ENCODE measurements around the gene RAI1. TPM values are rescaled to one million over a fixed set of nuclear protein-coding genes. Genes with fewer than 3 reads are reported as not detected.
A peak's percentile ranks its signal among the peaks of the same experiment; 100 is the strongest.

RAI1 gene
- total RNA-seq, 3 donors from 2014 or later: 12.9 to 29.2 (median 17.0) TPM

DNA sequence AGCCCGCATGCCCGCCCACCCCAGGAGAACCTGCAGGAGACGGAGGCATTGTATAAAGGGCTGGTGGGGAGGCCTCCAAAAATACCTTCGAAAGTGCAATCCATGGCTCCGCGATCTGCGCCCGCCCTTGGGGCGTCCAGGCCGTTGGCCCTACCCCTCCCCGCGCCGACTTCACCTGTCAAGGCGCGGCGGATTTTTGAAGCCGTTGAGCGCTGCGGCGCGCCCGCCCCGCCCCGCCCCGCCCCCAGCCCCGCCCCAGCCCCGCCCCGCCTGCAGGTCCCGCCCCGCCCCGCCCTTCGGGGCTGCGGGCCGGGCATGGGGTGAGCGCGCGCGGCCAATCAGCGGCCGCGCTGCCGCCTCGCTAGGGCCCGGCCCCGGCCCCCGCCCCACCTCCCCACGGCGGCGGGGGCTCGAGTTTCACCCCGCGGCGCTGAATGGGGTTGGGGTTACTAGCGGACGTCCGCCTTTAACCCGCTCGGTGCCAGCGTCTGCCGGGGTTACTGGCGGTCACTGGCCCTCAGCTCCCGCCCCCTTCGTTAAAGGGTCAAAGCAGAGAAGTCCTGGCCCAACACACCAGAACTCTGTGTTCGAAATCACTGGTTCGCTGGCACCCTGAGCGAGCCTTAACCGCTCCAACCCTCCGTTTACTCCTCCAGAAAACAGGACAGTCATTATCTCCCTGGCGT is 142.3 kb downstream of the RAI1 start:
- intact Hi-C loops (cut with DNase I, micrococcal nuclease): no loop called here
- Histone ChIP-seq H3K9me3 (no peaks in the 10 kb centered on the region), H3K36me3 (ENCODE audit: low read depth) (no peaks in the 10 kb centered on the region), H3K4me1 (ENCODE audit: low read depth) (peaks cover 82% of the 10 kb centered on the region), H3K4me3 (peak overlapping the region; percentile 14)
- TF ChIP-seq, protein P1, sequence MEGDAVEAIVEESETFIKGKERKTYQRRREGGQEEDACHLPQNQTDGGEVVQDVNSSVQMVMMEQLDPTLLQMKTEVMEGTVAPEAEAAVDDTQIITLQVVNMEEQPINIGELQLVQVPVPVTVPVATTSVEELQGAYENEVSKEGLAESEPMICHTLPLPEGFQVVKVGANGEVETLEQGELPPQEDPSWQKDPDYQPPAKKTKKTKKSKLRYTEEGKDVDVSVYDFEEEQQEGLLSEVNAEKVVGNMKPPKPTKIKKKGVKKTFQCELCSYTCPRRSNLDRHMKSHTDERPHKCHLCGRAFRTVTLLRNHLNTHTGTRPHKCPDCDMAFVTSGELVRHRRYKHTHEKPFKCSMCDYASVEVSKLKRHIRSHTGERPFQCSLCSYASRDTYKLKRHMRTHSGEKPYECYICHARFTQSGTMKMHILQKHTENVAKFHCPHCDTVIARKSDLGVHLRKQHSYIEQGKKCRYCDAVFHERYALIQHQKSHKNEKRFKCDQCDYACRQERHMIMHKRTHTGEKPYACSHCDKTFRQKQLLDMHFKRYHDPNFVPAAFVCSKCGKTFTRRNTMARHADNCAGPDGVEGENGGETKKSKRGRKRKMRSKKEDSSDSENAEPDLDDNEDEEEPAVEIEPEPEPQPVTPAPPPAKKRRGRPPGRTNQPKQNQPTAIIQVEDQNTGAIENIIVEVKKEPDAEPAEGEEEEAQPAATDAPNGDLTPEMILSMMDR (IDR thresholded peaks at IDR 0.05): no peak
- peak; percentile 80 for ATAC-seq
- DNase-seq: peak; percentile 87 to 93 (median 92)

DNA sequence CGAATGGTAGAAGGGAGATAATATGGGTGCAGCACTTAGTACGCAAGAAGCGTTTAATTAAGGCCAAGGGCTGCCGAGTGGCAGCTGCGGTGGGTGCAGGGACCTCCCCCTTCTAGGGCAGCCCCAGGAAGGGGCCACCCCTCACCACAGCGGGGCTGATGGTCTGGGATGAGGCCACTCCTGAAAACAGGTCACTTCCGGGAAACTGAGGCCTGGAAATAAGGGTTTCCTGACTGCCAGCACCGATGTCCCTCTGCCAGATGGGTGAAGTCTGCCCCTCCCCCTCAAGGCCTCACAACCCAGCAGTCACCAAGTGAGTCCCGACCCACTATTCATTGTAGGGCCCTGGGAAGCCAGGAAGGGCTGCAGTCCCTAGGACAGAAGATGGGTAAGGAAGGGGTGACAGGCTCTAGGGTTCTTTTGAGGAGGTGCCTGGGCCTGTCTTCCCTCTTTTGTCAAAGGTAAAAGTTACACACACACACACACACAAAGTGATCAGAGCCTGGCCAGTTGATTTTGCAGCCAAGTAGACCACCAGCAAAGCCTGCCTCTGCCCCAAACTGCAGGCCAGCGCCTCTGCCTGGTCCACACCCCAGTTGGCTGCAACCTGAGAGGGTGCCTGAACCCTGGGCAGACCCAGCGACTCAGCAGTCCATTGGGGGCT is 143.0 kb downstream of the RAI1 start:
- no peaks in the 10 kb centered on the region for H3K9me3 ChIP-seq
- no peaks in the 10 kb centered on the region for H3K36me3 ChIP-seq (ENCODE audit: low read depth)
- peak in 2 of 3 donors; percentile 65 to 73 for DNase-seq
- intact Hi-C loops (cut with DNase I, micrococcal nuclease): no loop called here
- TF ChIP-seq, protein P1 (IDR thresholded peaks at IDR 0.05): no peak
- peak; percentile 24 for ATAC-seq
- peaks cover 77% of the 10 kb centered on the region for H3K4me1 ChIP-seq (ENCODE audit: low read depth)
- no peak overlapping the region for H3K4me3 ChIP-seq

DNA sequence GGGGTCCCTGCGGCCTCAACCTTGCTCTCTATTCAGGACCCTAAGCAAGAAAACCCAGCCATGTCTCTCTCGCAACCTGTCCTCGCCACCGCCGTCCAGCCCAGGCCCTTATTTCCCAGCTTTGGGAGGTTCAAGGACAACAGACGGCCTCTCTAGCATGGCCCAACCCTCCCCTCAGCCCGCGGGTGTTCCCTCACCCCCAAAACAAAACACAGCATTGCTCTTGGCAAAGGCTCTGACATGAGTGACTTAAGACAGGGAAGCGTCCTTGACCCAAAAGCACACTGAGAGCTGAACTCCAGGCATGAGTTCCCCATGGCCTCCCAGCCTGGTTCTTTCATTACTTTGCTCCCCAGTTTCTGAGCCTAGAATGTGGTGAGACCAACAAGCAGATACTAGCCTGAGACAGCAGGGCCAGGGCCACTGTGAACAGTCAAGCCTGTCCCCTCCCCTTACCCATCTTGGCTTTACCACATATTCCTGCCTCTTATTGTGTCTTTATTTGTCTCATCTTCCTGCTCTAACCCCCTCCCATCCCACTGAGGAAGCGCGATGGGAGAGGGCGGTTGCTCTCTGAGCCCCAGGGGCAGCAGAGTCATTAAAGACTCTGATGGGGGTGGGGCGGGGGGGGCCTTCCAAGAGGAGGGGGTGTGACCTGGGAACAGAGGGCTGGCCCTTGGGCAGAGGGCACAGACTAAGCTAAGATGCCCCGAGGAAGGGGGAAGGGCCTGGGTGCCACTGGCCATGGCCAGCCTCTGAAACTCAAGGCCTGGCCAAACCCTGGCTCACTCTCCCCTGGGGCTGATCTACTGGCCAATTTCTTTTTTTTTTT is 143.7 kb downstream of the RAI1 start:
- TF ChIP-seq, protein P1 (IDR thresholded peaks at IDR 0.05): no peak
- ATAC-seq (no peak), DNase-seq (no peak)
- Histone ChIP-seq H3K36me3 (ENCODE audit: low read depth) (no peaks in the 10 kb centered on the region), H3K4me3 (no peak overlapping the region), H3K4me1 (ENCODE audit: low read depth) (peaks cover 69% of the 10 kb centered on the region), H3K9me3 (no peaks in the 10 kb centered on the region)
- intact Hi-C loops (cut with DNase I, micrococcal nuclease): no loop called here

DNA sequence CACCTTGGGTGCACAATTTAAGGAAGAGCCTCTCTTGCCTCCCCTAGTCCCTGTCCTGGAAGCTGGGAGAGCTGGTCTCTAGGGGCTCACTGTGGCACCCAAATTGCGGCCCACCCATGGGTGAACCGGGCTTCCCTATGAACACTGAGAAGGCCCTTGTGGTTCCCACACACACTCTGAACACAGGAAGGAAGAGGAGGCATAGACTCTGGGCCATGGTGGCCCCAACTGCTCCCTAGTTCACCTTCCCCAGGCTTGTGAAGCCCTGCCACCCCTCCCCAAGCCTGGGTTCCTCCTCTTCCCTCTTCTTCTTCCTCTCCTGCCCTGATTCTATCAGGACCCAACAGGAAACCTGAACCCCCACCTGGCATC is 145.1 kb downstream of the RAI1 start:
- intact Hi-C loops (cut with DNase I, micrococcal nuclease): no loop called here
- Histone ChIP-seq H3K9me3 (no peaks in the 10 kb centered on the region), H3K36me3 (ENCODE audit: low read depth) (no peaks in the 10 kb centered on the region), H3K4me1 (ENCODE audit: low read depth) (peaks cover 69% of the 10 kb centered on the region), H3K4me3 (no peak overlapping the region)
- DNase-seq (no peak), ATAC-seq (no peak)
- TF ChIP-seq, protein P1 (IDR thresholded peaks at IDR 0.05): no peak

DNA sequence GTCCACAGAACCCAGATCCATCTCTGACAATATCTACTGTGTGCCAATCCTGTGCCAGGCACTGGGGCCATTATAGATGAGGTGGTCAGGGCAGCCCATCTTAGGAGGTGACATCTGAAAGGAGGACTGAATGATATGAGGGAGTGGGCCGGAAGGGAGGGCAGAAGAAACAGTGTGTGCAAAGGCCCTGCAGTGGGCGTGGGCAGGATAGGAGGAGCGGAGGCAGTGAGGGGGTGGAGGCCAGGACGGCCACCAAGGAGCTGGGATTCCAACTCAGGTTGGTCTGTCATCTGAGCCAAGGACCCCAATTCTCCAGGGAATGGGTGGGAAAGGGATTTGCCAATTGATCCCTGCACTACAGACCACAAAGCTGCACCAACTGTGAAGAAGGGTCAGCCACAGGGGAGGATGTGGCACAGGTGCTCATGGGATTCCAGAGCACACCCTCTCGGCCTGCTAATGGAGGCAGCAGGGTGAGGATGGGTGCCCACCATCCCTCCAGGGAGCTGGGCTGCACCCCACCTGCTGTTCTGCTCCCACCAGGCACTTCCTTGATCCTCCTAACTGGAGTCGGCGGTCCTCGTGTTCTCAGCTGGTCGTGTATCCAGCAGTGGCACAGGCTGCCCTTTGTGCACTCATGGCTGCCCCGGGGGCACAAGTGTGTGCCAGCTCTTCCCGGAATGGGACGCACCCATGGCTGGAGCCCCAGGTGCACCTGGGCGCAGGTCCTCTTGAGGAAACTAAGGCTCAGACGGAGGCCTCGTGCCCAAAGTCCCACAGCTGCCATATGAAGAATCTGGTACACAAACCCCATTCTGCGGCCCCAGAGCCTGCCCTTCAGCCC is 145.9 kb downstream of the RAI1 start:
- Histone ChIP-seq H3K9me3 (no peaks in the 10 kb centered on the region), H3K4me1 (ENCODE audit: low read depth) (peaks cover 69% of the 10 kb centered on the region), H3K4me3 (no peak overlapping the region), H3K36me3 (ENCODE audit: low read depth) (no peaks in the 10 kb centered on the region)
- TF ChIP-seq, protein P1 (IDR thresholded peaks at IDR 0.05): no peak
- DNase-seq: no peak
- ATAC-seq: no peak
- intact Hi-C loops (cut with DNase I, micrococcal nuclease): no loop called here
